ENCODE data around the gene FAM20A.
A peak's percentile ranks its signal among the peaks of the same experiment; 100 is the strongest.

FAM20A gene

GRCh38 chr17:68565661-68566441 is 35.3 kb downstream of the FAM20A start:
- DNase-seq (ENCODE audit: low read depth) = no peak

- DNase-seq (ENCODE audit: low read depth) = no peak
Observed at GRCh38 chr17:68564415-68565111, 36.6 kb downstream of the FAM20A start.

- DNase-seq (ENCODE audit: low read depth) = no peak
Observed at GRCh38 chr17:68562736-68563135, 38.4 kb downstream of the FAM20A start.

GRCh38 chr17:68560966-68561720 is 40.0 kb downstream of the FAM20A start:
- no peak for DNase-seq (ENCODE audit: low read depth)

GRCh38 chr17:68559316-68559715 is 41.9 kb downstream of the FAM20A start:
- DNase-seq (ENCODE audit: low read depth) = no peak

GRCh38 chr17:68556551-68556950 is 44.6 kb downstream of the FAM20A start:
- DNase-seq (ENCODE audit: low read depth) = no peak

- DNase-seq (ENCODE audit: low read depth) = no peak
Observed at GRCh38 chr17:68544111-68544915, 56.9 kb downstream of the FAM20A start.

- no peak for DNase-seq (ENCODE audit: low read depth)
Observed at GRCh38 chr17:68542698-68543463, 58.3 kb downstream of the FAM20A start.

- no peak for DNase-seq (ENCODE audit: low read depth)
Observed at GRCh38 chr17:68541816-68542215, 59.4 kb downstream of the FAM20A start.

- no peak for DNase-seq (ENCODE audit: low read depth)
Observed at GRCh38 chr17:68540981-68541380, 60.2 kb downstream of the FAM20A start.

- DNase-seq (ENCODE audit: low read depth) = no peak
Observed at GRCh38 chr17:68539548-68540467, 61.4 kb downstream of the FAM20A start.

GRCh38 chr17:68535922-68536321 is 65.2 kb downstream of the FAM20A start:
- no peak for DNase-seq (ENCODE audit: low read depth)

- no peak for DNase-seq (ENCODE audit: low read depth)
Observed at GRCh38 chr17:68534695-68535088, 66.5 kb downstream of the FAM20A start.

GRCh38 chr17:68533887-68534694 is 67.1 kb downstream of the FAM20A start:
- peak; percentile 31 for DNase-seq (ENCODE audit: low read depth)

GRCh38 chr17:68532826-68533225 is 68.3 kb downstream of the FAM20A start:
- no peak for DNase-seq (ENCODE audit: low read depth)

- no peak for DNase-seq (ENCODE audit: low read depth)
Observed at GRCh38 chr17:68531252-68531651, 69.9 kb downstream of the FAM20A start.

GRCh38 chr17:68527314-68527713 is 73.9 kb downstream of the FAM20A start:
- no peak for DNase-seq (ENCODE audit: low read depth)

- DNase-seq (ENCODE audit: low read depth) = no peak
Observed at GRCh38 chr17:68526548-68526947, 74.6 kb downstream of the FAM20A start.

- no peak for DNase-seq (ENCODE audit: low read depth)
Observed at GRCh38 chr17:68522266-68522665, 78.9 kb downstream of the FAM20A start.

All from GM04504 (cell line).